Upper lobe of left lung (tissue), 4 donors: Measurements from ENCODE around the gene HABP4.

ENCODE experiments used
- EP300 ChIP-seq, 4 donors: sonication (generic); formaldehyde crosslinking; IDR thresholded peaks; one replicate each; pipeline ENCODE4 v1.5.1; 2017; ENCODE audit warnings: antibody characterized with exemption in 4 of 4, control low read depth in 2 of 4
- POLR2A ChIP-seq, 4 donors: fragments of 450-650 bp; IDR thresholded peaks; one replicate each; pipeline ENCODE4 v1.5.1; 2016 to 2017; ENCODE audit warnings: antibody characterized with exemption in 4 of 4, mild to moderate bottlenecking in 2 of 4
- POLR2AphosphoS5 ChIP-seq, 2 donors: sonication (generic); formaldehyde crosslinking; IDR thresholded peaks; one replicate each; pipeline ENCODE4 v1.5.1; 2017; ENCODE audit warnings: antibody characterized with exemption in 2 of 2
- TF ChIP-seq, protein P1 (sequence below), 6 experiments: fragments of 450-650 bp in 4 of 6; fragments of 200-600 bp in 2 of 6; sonication (generic) in 2 of 6; IDR thresholded peaks; one replicate each; pipeline ENCODE4 v1.5.1; 2016 to 2019; ENCODE audit warnings: antibody characterized with exemption in 6 of 6

DNA sequence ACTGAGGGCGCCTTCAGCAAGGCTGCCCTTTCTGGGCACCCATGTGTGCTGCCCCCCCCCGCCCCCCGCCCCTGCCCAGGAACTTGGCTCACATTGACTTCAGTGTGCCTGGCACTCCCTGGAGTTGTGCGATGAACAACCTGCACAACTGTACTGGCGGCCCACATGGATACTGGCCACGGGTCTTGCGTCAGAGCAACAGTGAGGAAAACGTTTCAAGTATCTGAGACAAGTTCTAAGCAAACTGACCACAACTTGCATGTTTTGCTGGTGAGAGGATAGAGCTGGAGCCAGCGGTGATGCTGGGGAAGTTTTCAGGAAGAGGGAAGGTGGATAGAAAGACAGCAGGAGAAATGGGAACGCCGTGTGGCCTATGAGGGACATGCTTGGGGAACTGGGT, 45.4 kb downstream of the HABP4 start:
- TF ChIP-seq, protein P1, sequence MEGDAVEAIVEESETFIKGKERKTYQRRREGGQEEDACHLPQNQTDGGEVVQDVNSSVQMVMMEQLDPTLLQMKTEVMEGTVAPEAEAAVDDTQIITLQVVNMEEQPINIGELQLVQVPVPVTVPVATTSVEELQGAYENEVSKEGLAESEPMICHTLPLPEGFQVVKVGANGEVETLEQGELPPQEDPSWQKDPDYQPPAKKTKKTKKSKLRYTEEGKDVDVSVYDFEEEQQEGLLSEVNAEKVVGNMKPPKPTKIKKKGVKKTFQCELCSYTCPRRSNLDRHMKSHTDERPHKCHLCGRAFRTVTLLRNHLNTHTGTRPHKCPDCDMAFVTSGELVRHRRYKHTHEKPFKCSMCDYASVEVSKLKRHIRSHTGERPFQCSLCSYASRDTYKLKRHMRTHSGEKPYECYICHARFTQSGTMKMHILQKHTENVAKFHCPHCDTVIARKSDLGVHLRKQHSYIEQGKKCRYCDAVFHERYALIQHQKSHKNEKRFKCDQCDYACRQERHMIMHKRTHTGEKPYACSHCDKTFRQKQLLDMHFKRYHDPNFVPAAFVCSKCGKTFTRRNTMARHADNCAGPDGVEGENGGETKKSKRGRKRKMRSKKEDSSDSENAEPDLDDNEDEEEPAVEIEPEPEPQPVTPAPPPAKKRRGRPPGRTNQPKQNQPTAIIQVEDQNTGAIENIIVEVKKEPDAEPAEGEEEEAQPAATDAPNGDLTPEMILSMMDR (IDR thresholded peaks at IDR 0.05): no peak
- TF ChIP-seq POLR2A (IDR thresholded peaks at IDR 0.05) (no peak), POLR2AphosphoS5 (IDR thresholded peaks at IDR 0.05) (no peak), EP300 (IDR thresholded peaks at IDR 0.05) (no peak)
